Neuronal stem cell (in vitro differentiated cells): ENCODE measurements around the gene SVIL. TPM values are rescaled to one million over a fixed set of nuclear protein-coding genes. Genes with fewer than 3 reads are reported as not detected.

Experiments
- small RNA-seq: library from polyadenylated mRNA; stranded (forward); fragments of <200 nt; extraction: miRNeasy Mini kit (QIAGEN cat#:217004); gene quantifications from one replicate; pipeline ENCODE3, GENCODE V24; 2013; ENCODE audit not compliant: insufficient read depth

SVIL gene

Small RNA genes within 50 kb of the gene (small RNA-seq; reads per million reads assigned to genes)
- gene MIR604: not detected
- not detected for gene MIR938
- gene RF00105: not detected
